Mesothelial cell of epicardium (in vitro differentiated cells): Measurements from ENCODE around the gene KYAT1. TPM values are rescaled to one million over a fixed set of nuclear protein-coding genes. Genes with fewer than 3 reads are reported as not detected.

Experiments used
- DNase-seq, 2 experiments: peaks; one replicate each; pipeline ENCODE4 v3.0.0; 2021; ENCODE audit warnings: low spot score in 2 of 2; ENCODE audit not compliant: unreplicated experiment in 2 of 2
- H3K27ac Mint-ChIP-seq: 2 replicates; pipeline ENCODE4 v1.8.0; 2021; ENCODE audit warnings: mixed read lengths
- H3K27me3 Mint-ChIP-seq: 2 replicates; pipeline ENCODE4 v1.8.0; 2021; ENCODE audit warnings: low read depth, mixed read lengths
- H3K36me3 Mint-ChIP-seq: 2 replicates; pipeline ENCODE4 v1.8.0; 2021; ENCODE audit warnings: mixed read lengths
- H3K4me1 Mint-ChIP-seq: 2 replicates; pipeline ENCODE4 v1.8.0; 2021; ENCODE audit warnings: mixed read lengths
- H3K4me3 Mint-ChIP-seq: 2 replicates; pipeline ENCODE4 v1.8.0; 2021; ENCODE audit warnings: mild to moderate bottlenecking, moderate library complexity, mixed read lengths
- H3K9me3 Mint-ChIP-seq: 2 replicates; pipeline ENCODE4 v1.8.0; 2021; ENCODE audit warnings: mixed read lengths
- total RNA-seq: library from RNA; stranded (reverse); gene quantifications from 3 replicates; pipeline ENCODE4 v1.2.1, GENCODE V29; 2021
- TF ChIP-seq, protein P1 (sequence below): fragments of 200-600 bp; sonication (generic); IDR thresholded peaks from one replicate; pipeline ENCODE4 v1.5.0; 2021; ENCODE audit warnings: antibody characterized with exemption; ENCODE audit not compliant: unreplicated experiment

KYAT1 gene
- total RNA-seq, 1 donor from 2014 or later = 9.2 TPM

DNA sequence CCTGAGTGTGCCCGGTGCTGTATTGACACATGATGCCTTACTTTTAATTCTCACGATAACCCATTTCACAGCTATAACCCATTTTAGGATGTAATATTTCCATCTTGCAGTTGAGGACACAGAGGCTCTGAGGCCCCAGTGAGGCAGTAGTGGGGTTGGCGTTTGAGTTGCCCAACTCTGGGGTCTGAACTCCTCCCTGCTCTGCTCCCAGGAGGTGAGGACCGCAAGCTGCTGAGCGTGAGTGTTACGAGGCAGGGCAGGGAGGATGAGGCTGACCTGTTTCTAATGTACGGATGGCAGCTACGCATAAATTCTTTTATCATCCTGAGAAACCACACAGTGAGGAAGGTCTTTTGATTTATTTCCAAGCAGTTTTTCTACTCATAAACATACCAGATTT, 11.6 kb upstream of the KYAT1 start:
- DNase-seq = no peak
- H3K9me3 Mint-ChIP-seq = no peaks in the 10 kb centered on the region
- TF ChIP-seq, protein P1, sequence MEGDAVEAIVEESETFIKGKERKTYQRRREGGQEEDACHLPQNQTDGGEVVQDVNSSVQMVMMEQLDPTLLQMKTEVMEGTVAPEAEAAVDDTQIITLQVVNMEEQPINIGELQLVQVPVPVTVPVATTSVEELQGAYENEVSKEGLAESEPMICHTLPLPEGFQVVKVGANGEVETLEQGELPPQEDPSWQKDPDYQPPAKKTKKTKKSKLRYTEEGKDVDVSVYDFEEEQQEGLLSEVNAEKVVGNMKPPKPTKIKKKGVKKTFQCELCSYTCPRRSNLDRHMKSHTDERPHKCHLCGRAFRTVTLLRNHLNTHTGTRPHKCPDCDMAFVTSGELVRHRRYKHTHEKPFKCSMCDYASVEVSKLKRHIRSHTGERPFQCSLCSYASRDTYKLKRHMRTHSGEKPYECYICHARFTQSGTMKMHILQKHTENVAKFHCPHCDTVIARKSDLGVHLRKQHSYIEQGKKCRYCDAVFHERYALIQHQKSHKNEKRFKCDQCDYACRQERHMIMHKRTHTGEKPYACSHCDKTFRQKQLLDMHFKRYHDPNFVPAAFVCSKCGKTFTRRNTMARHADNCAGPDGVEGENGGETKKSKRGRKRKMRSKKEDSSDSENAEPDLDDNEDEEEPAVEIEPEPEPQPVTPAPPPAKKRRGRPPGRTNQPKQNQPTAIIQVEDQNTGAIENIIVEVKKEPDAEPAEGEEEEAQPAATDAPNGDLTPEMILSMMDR = no peak
- no peak overlapping the region for H3K4me3 Mint-ChIP-seq
- no peaks in the 10 kb centered on the region for H3K4me1 Mint-ChIP-seq
- H3K27me3 Mint-ChIP-seq = no peaks in the 10 kb centered on the region
- H3K36me3 Mint-ChIP-seq = peaks cover 16% of the 10 kb centered on the region
- H3K27ac Mint-ChIP-seq = no peak overlapping the region

DNA sequence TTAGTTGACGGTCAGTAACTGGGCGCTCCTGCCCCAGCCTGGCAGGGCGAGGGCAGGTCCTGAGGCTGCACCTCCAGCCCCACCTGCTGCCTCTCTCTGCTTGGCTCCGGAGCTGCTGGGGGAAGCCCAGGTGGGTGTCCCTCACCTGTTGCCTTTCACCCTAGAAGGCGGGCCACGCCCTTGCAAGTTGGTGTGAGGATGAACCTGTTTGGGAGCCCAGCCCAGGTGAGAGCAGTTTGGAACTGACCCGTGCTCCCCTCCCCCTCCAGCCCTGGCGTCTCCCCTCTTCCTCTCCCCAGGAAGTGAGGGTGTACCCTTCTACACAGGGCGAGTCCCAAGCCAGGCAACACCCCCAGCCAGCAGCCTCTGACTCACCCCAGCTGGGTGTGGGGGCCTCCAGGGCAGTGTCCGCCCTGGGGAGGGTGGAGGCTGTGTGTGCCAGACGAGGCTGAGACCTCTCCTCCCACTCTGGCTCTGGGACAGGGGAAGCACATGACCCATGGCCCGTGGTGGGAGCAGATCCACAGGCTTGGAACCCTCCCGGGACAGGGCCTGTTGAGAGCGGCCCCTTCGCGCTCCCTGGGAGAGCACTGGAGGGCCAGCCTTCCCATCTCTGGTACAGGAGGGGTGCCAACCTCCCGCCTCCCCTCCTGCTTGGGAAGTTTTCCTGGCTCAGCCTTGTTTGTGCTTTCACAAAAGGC, 10.6 kb upstream of the KYAT1 start:
- Mint-ChIP-seq H3K27ac (no peak overlapping the region), H3K36me3 (peaks cover 16% of the 10 kb centered on the region), H3K9me3 (no peaks in the 10 kb centered on the region), H3K4me1 (no peaks in the 10 kb centered on the region), H3K4me3 (no peak overlapping the region), H3K27me3 (no peaks in the 10 kb centered on the region)
- no peak for DNase-seq
- TF ChIP-seq, protein P1 = no peak

DNA sequence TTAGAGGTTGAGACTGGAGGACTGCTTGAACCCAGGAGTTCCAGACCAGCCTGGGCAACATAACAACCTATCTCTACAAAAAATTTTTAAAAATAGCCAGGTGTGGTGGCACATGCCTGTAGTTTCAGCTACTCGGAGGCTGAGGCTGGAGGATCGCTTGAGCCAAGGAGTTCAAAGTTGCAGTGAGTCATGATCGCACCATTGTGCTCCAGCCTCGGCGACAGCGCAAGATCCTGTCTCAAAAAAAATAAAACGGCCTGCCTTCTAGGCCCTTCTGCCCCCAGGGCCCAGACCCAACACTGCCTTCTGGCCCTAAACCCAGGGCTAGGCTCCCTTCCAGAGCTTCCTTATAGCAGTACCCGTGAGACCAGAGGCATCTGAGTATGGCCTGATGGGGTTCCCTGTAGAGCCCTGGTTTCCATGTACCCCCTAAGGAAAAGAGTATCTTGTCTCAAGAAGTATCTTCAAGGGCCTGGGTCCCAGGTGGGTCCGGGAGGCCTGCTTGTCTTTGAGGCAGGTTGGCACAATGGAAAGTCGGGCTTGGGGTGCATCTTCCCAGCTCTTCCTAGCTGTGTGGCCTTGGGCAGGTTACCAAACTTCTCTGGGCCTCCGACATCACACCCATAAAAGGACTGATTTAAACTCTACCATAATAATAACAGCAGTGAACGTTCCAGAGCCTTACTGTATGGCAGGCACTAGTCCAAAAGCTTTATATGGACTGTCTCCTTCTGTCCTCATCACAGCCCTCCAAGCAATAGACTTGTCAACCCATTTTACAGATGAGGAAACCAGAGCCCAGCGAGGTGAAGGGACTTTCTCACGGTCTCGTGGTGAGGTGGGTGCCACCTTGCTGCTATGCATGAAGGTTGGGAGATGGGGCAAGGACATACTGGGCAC, 9.8 kb upstream of the KYAT1 start:
- DNase-seq = no peak
- Mint-ChIP-seq H3K27me3 (no peaks in the 10 kb centered on the region), H3K4me1 (no peaks in the 10 kb centered on the region), H3K4me3 (no peak overlapping the region), H3K36me3 (peaks cover 14% of the 10 kb centered on the region), H3K9me3 (no peaks in the 10 kb centered on the region), H3K27ac (no peak overlapping the region)
- TF ChIP-seq, protein P1 = no peak

DNA sequence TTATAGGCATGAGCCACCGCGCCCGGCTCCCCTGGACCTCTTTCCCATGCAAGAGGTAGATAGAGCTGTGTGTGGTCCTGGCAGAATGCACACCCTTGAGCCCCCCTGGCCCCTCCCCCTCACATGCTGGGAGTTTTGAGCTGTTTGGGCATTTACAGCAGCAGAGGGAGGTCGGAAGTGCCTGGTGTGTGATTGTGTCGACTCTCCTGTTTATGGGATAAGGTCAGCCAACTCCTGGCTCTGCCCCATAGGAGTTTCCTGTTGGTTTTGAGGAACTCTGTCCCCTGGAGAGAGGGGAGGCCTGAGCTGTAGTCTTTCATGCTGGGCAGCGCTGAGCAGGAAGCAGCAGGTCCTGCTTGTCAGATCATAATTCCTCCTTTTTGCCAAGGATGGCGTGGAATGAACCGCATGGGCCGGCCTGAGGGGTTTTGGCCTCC, 6.2 kb upstream of the KYAT1 start:
- Mint-ChIP-seq H3K4me1 (peaks cover 6% of the 10 kb centered on the region), H3K36me3 (peaks cover 13% of the 10 kb centered on the region), H3K27me3 (no peaks in the 10 kb centered on the region), H3K27ac (no peak overlapping the region), H3K9me3 (no peaks in the 10 kb centered on the region), H3K4me3 (no peak overlapping the region)
- TF ChIP-seq, protein P1 = no peak
- no peak for DNase-seq

DNA sequence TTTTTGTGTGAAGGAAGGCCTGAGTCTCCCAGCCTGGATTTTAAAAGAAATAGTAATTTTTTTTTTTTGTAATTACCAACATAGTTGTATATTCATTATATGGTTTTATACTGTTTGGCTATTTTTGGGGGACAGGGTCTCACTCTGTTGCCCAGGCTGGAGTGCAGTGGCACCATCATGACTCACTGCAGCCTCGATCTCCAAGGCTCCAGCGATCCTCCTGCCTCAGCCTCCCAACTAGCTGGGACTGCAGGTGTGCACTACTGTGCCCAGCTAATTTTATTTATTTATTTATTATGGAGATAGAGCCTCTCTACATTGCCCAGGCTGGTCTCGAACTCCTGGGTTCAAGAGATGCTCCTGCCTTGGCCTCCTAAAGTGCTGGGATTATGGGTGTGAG, 5.3 kb upstream of the KYAT1 start:
- Mint-ChIP-seq H3K9me3 (no peaks in the 10 kb centered on the region), H3K27ac (no peak overlapping the region)

More for the DNA sequence above, 5.3 kb upstream of the KYAT1 start:
- DNase-seq = no peak
- TF ChIP-seq, protein P1 = no peak
- Mint-ChIP-seq H3K36me3 (peaks cover 13% of the 10 kb centered on the region), H3K4me1 (peaks cover 9% of the 10 kb centered on the region), H3K4me3 (no peak overlapping the region), H3K27me3 (no peaks in the 10 kb centered on the region)
